HG02973 (cell line): Measurements from ENCODE around the gene UBE2U.

Source experiments
- ATAC-seq: cut with Tn5 transposase; IDR thresholded peaks from one replicate; pipeline ENCODE4 v1.9.1; 2021; ENCODE audit warnings: moderate library complexity; ENCODE audit not compliant: unreplicated experiment

Gene UBE2U

GRCh38 chr1:64290420-64290819 is 87.0 kb downstream of the UBE2U start:
- no peak for ATAC-seq

DNA sequence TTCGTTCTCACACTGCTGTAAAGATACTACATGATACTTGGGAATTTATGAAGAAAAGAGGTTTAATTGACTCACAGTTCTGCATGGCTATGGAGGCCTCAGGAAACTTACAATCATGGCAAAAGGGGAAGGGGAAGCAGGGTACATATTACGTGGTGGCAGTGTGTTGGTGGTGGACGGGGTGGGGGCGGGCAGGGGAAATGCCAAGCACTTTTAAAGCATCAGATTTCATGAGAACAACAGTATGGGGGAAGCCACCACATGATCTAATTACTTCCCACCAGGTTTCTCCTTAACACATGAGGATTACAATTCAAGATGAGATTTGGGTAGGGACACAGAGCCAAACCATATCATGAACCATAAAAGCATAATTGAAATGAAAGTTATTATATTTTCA is 88.5 kb downstream of the UBE2U start:
- ATAC-seq: no peak

DNA sequence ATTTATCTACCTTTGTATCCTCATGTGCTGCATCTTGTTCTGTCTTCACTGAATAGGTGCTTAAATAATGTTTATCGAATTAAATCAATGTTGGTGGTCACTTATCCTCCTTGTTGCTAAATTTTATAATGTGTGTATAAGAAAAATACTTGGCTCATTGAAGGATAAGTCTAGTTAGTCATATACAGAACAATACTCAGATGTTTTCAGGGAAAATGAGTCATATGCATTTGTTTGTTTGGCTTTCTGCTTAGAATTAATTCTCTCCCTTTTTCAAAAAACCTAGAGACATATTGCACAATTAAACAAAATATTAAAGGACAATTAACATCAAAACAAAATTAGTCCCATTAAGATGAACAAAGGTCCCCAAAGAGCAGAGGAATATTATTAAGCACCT is 89.0 kb downstream of the UBE2U start:
- no peak for ATAC-seq

- no peak for ATAC-seq
Observed at GRCh38 chr1:64293820-64294219, 90.4 kb downstream of the UBE2U start.

DNA sequence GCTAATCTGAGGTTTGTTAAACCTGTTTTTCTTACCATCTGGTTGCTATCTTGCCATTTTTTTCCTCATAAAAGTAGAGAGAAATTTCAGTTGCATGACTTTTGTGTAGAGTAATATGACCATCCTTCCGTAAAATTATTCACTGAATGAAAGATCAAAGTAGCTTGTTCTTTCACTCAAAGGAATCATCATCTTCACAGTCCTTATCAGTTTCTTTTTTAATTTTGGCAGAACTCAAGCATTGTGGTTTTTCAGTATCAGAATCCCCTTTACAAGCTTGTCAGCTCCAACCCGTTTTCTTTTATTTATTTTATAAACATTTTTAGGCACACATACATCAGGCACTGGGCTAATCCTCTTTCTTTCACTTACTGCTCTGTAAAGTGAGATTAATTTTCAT is 91.7 kb downstream of the UBE2U start:
- ATAC-seq: no peak

GRCh38 chr1:64295561-64295960 is 92.1 kb downstream of the UBE2U start:
- no peak for ATAC-seq

- ATAC-seq: no peak
Observed at GRCh38 chr1:64296459-64296858, 93.0 kb downstream of the UBE2U start.

- no peak for ATAC-seq
Observed at GRCh38 chr1:64302194-64302593, 98.8 kb downstream of the UBE2U start.

DNA sequence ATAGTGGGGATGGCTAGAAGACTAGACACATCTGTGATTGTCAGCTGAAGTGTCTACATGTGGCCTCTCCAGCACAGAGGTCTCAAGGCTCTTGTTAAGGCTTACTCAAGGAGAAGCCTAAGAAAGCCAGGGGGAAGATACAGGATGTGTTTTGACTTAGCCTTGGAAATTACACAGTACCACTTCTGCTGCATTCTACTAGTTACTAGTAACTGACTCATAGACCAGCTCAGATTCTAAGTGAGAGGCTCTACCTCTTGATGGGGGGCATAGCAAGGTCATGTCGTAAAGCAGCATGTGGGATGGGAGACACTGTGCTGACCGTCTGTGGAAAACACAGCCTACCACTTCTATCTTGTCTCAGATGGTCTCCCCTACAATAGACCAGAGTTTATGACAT is 99.5 kb downstream of the UBE2U start:
- ATAC-seq: no peak

- no peak for ATAC-seq
Observed at GRCh38 chr1:64304823-64305222, 101.4 kb downstream of the UBE2U start.

DNA sequence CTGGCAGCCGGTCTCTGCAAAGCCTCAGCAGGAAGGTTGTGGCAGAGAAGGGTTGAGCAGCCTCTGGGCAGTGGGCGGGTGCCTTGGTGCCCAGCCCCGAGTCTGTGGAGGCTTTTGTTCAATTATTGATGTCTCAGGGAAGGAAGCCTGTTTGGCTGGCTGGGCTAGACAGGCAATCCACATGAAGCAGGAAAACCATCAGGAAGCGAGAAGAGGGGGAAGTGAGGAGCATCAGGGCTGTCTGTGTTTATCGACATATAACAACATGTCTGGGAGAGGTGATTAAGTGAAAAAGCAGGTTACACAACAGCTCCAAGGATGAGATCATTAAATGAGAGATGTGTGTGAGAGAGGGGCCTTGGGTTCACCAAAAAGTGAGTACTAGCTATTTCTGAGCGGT is 105.4 kb downstream of the UBE2U start:
- no peak for ATAC-seq

GRCh38 chr1:64309431-64309831 is 106.0 kb downstream of the UBE2U start:
- no peak for ATAC-seq

- ATAC-seq: no peak
Observed at GRCh38 chr1:64310760-64311159, 107.3 kb downstream of the UBE2U start.

- ATAC-seq: no peak
Observed at GRCh38 chr1:64312431-64312830, 109.0 kb downstream of the UBE2U start.

DNA sequence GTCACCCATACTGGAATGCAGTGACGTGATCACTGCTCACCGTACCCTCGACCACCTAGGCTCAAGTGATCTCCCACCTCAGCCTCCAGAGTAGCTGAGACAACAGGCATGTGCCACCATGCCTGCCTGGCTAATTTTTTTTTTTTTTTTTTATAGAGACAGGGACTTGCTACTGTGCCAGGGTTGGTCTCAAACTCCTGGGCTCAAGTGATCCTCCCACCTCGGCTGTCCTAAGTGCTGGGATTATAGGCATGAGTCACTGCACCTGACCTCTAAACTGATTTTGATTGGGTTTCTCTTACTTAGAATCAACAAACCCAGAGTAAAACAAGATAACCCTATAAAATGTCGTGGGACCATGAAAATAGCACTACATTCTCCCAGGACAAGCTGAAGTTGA is 112.0 kb downstream of the UBE2U start:
- no peak for ATAC-seq
